Measurements from ENCODE around the gene NGEF. TPM values are rescaled to one million over a fixed set of nuclear protein-coding genes. Genes with fewer than 3 reads are reported as not detected.

Gene NGEF
- total RNA-seq, 2 donors from 2014 or later: not detected

- Mint-ChIP-seq H3K4me3 (no peak overlapping the region), H3K4me1 (no peaks in the 10 kb centered on the region), H3K36me3 (ENCODE audit: low read depth) (peaks cover 6% of the 10 kb centered on the region), H3K27me3 (peaks cover 46% of the 10 kb centered on the region), H3K27ac (no peak overlapping the region)
- H3K9me3 ChIP-seq (ENCODE audit: control insufficient read depth, low read length, poor library complexity, severe bottlenecking): no peaks in the 10 kb centered on the region
- no peak for DNase-seq
- ATAC-seq: no peak
These were observed 26.9 kb downstream of the NGEF start for GRCh38 chr2:232986155-232986554.

- Mint-ChIP-seq H3K27ac (no peak overlapping the region), H3K4me3 (no peak overlapping the region), H3K27me3 (peaks cover 57% of the 10 kb centered on the region), H3K36me3 (ENCODE audit: low read depth) (peaks cover 6% of the 10 kb centered on the region), H3K4me1 (no peaks in the 10 kb centered on the region)
- H3K9me3 ChIP-seq (ENCODE audit: control insufficient read depth, low read length, poor library complexity, severe bottlenecking): no peaks in the 10 kb centered on the region
- DNase-seq (no peak), ATAC-seq (no peak)
These were observed 28.4 kb downstream of the NGEF start for GRCh38 chr2:232984451-232985207.

- H3K36me3 Mint-ChIP-seq (ENCODE audit: low read depth): peaks cover 6% of the 10 kb centered on the region
- ATAC-seq (no peak), DNase-seq (no peak)
- H3K9me3 ChIP-seq (ENCODE audit: control insufficient read depth, low read length, poor library complexity, severe bottlenecking): no peaks in the 10 kb centered on the region
- no peak overlapping the region for H3K4me3 Mint-ChIP-seq
- peaks cover 61% of the 10 kb centered on the region for H3K27me3 Mint-ChIP-seq
- no peak overlapping the region for H3K27ac Mint-ChIP-seq
- no peaks in the 10 kb centered on the region for H3K4me1 Mint-ChIP-seq
These were observed 29.4 kb downstream of the NGEF start for GRCh38 chr2:232983669-232984140.

GRCh38 chr2:232982926-232983668 lies 30.0 kb downstream of the NGEF start:
- ATAC-seq: no peak
- H3K9me3 ChIP-seq (ENCODE audit: control insufficient read depth, low read length, poor library complexity, severe bottlenecking): no peaks in the 10 kb centered on the region
- no peak for DNase-seq
- H3K4me1 Mint-ChIP-seq: no peaks in the 10 kb centered on the region
- peaks cover 6% of the 10 kb centered on the region for H3K36me3 Mint-ChIP-seq (ENCODE audit: low read depth)
- H3K4me3 Mint-ChIP-seq: no peak overlapping the region
- H3K27me3 Mint-ChIP-seq: peaks cover 55% of the 10 kb centered on the region
- no peak overlapping the region for H3K27ac Mint-ChIP-seq

- H3K27ac Mint-ChIP-seq: no peak overlapping the region
- ATAC-seq (no peak), DNase-seq (no peak)
- H3K4me1 Mint-ChIP-seq: no peaks in the 10 kb centered on the region
- no peaks in the 10 kb centered on the region for H3K9me3 ChIP-seq (ENCODE audit: control insufficient read depth, low read length, poor library complexity, severe bottlenecking)
- peaks cover 6% of the 10 kb centered on the region for H3K36me3 Mint-ChIP-seq (ENCODE audit: low read depth)
- no peak overlapping the region for H3K4me3 Mint-ChIP-seq
- peaks cover 53% of the 10 kb centered on the region for H3K27me3 Mint-ChIP-seq
These were observed 31.2 kb downstream of the NGEF start for GRCh38 chr2:232981767-232982360.

GRCh38 chr2:232981356-232981755 lies 31.7 kb downstream of the NGEF start:
- Mint-ChIP-seq H3K27me3 (peaks cover 58% of the 10 kb centered on the region), H3K4me3 (no peak overlapping the region), H3K36me3 (ENCODE audit: low read depth) (peaks cover 6% of the 10 kb centered on the region), H3K27ac (no peak overlapping the region), H3K4me1 (no peaks in the 10 kb centered on the region)
- ATAC-seq: no peak
- no peaks in the 10 kb centered on the region for H3K9me3 ChIP-seq (ENCODE audit: control insufficient read depth, low read length, poor library complexity, severe bottlenecking)
- no peak for DNase-seq

- Mint-ChIP-seq H3K4me3 (no peak overlapping the region), H3K36me3 (ENCODE audit: low read depth) (peaks cover 3% of the 10 kb centered on the region), H3K27ac (no peak overlapping the region), H3K4me1 (no peaks in the 10 kb centered on the region), H3K27me3 (peaks cover 60% of the 10 kb centered on the region)
- no peak for DNase-seq
- ATAC-seq: no peak
- no peaks in the 10 kb centered on the region for H3K9me3 ChIP-seq (ENCODE audit: control insufficient read depth, low read length, poor library complexity, severe bottlenecking)
These were observed 32.4 kb downstream of the NGEF start for GRCh38 chr2:232980683-232981082.

GRCh38 chr2:232979871-232980461 lies 33.1 kb downstream of the NGEF start:
- no peak for DNase-seq
- no peaks in the 10 kb centered on the region for H3K9me3 ChIP-seq (ENCODE audit: control insufficient read depth, low read length, poor library complexity, severe bottlenecking)
- Mint-ChIP-seq H3K36me3 (ENCODE audit: low read depth) (peaks cover 3% of the 10 kb centered on the region), H3K4me3 (no peak overlapping the region), H3K4me1 (no peaks in the 10 kb centered on the region), H3K27me3 (peaks cover 65% of the 10 kb centered on the region), H3K27ac (no peak overlapping the region)
- no peak for ATAC-seq

- H3K4me3 Mint-ChIP-seq: no peak overlapping the region
These were observed 35.6 kb downstream of the NGEF start for GRCh38 chr2:232977438-232977971.

GRCh38 chr2:232976666-232977437 lies 36.2 kb downstream of the NGEF start:
- Mint-ChIP-seq H3K4me1 (no peaks in the 10 kb centered on the region), H3K4me3 (no peak overlapping the region), H3K36me3 (ENCODE audit: low read depth) (no peaks in the 10 kb centered on the region), H3K27me3 (peaks cover 47% of the 10 kb centered on the region), H3K27ac (no peak overlapping the region)
- H3K9me3 ChIP-seq (ENCODE audit: control insufficient read depth, low read length, poor library complexity, severe bottlenecking): no peaks in the 10 kb centered on the region
- ATAC-seq: no peak
- no peak for DNase-seq

More at GRCh38 chr2:232977438-232977971, 35.6 kb downstream of the NGEF start:
- no peak for DNase-seq
- H3K9me3 ChIP-seq (ENCODE audit: control insufficient read depth, low read length, poor library complexity, severe bottlenecking): no peaks in the 10 kb centered on the region
- no peaks in the 10 kb centered on the region for H3K4me1 Mint-ChIP-seq
- peaks cover 50% of the 10 kb centered on the region for H3K27me3 Mint-ChIP-seq
- no peak overlapping the region for H3K27ac Mint-ChIP-seq
- H3K36me3 Mint-ChIP-seq (ENCODE audit: low read depth): no peaks in the 10 kb centered on the region
- no peak for ATAC-seq

- peaks cover 41% of the 10 kb centered on the region for H3K27me3 Mint-ChIP-seq
- no peaks in the 10 kb centered on the region for H3K36me3 Mint-ChIP-seq (ENCODE audit: low read depth)
- DNase-seq: no peak
- no peak overlapping the region for H3K4me3 Mint-ChIP-seq
- H3K9me3 ChIP-seq (ENCODE audit: control insufficient read depth, low read length, poor library complexity, severe bottlenecking): no peaks in the 10 kb centered on the region
- H3K27ac Mint-ChIP-seq: no peak overlapping the region
- ATAC-seq: no peak
- no peaks in the 10 kb centered on the region for H3K4me1 Mint-ChIP-seq
These were observed 36.9 kb downstream of the NGEF start for GRCh38 chr2:232976176-232976575.

GRCh38 chr2:232974396-232974795 lies 38.7 kb downstream of the NGEF start:
- ATAC-seq (no peak), DNase-seq (no peak)
- H3K27ac Mint-ChIP-seq: no peak overlapping the region
- H3K36me3 Mint-ChIP-seq (ENCODE audit: low read depth): no peaks in the 10 kb centered on the region
- H3K4me3 Mint-ChIP-seq: no peak overlapping the region
- no peaks in the 10 kb centered on the region for H3K4me1 Mint-ChIP-seq
- H3K9me3 ChIP-seq (ENCODE audit: control insufficient read depth, low read length, poor library complexity, severe bottlenecking): no peaks in the 10 kb centered on the region
- H3K27me3 Mint-ChIP-seq: peaks cover 27% of the 10 kb centered on the region

Data from T-helper 17 cell (primary cell).